ENCODE results near the gene RPL14. TPM values are rescaled to one million over a fixed set of nuclear protein-coding genes. Genes with fewer than 3 reads are reported as not detected.

The RPL14 gene
- 100 to 1,000 TPM; 173 to 573 (median 551) TPM for total RNA-seq
- long read RNA-seq, full-length matches to known transcripts: 198 of 213 reads
- long read RNA-seq, partial matches to known transcripts: 12 of 213 reads
- long read RNA-seq, other reads (novel, unspliced or antisense): 3 of 213 reads

DNA sequence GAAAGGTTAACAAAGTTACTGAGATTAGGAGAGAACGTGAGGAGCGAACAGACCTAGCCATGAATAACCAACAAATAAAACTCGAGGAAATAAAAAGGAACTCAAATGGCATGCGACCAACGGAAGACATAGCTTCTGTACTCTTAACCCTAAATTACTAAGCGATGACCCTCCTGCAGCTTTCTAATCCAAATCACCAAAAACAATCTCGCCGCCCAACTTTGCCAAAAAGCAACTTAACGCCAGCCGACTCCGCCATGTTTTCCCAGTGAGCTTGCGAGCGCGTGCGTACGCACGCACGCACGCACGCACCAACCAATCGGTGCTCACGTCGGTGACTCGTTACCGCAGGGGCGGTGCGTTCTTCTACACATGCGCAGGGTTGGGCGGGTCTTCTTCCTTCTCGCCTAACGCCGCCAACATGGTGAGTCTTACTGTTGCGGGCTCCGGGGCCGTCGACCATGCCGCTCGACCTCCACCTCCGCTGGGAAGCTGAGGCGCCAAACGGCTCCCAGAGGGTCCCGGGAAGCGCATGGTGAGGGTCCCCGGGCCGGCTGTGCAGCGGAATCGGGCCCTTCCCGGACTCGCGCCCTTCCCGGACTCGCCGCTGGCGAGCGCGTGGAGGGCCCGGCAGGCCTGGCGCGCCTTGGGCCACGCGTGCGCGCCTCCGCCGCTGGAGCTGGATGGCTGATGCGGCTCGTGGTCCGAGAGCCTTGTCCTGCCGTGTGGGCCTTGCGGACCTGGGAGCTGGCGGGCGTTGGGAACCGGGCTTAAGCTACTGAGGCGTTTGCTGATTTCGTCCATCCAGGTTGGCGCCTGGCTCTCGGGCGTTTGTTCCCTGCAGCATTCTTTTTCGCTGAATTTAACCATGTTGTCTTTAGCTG is at the start of gene RPL14:
TSS of gene RPL14 (plus strand) at position 400 of the 884 bp plus-strand sequence. CDS start at position 533, 133 bp downstream.
- H3K4me1 ChIP-seq: peaks cover 0 to 25% (median 12%) of the 10 kb centered on the region in 4 donors
- no peaks in the 10 kb centered on the region for H3K9me3 ChIP-seq
- TF ChIP-seq, protein P1, sequence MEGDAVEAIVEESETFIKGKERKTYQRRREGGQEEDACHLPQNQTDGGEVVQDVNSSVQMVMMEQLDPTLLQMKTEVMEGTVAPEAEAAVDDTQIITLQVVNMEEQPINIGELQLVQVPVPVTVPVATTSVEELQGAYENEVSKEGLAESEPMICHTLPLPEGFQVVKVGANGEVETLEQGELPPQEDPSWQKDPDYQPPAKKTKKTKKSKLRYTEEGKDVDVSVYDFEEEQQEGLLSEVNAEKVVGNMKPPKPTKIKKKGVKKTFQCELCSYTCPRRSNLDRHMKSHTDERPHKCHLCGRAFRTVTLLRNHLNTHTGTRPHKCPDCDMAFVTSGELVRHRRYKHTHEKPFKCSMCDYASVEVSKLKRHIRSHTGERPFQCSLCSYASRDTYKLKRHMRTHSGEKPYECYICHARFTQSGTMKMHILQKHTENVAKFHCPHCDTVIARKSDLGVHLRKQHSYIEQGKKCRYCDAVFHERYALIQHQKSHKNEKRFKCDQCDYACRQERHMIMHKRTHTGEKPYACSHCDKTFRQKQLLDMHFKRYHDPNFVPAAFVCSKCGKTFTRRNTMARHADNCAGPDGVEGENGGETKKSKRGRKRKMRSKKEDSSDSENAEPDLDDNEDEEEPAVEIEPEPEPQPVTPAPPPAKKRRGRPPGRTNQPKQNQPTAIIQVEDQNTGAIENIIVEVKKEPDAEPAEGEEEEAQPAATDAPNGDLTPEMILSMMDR (IDR thresholded peaks at IDR 0.05): no peak
- TF ChIP-seq POLR2A (IDR thresholded peaks at IDR 0.05): peak; percentile 94
- H3K27ac ChIP-seq: peak within 1 kb of the TSS; percentile 70 to 87 (median 82)
- 0% methylated on average over 33 of the region's 79 CpGs for WGBS (ENCODE audit: insufficient coverage, low coverage, low lambda C conversion rate, missing lambda C conversion rate)
- peak within 1 kb of the TSS; percentile 95 to 97 (median 97) for H3K4me3 ChIP-seq
- peaks cover 7 to 38% (median 21%) of the 10 kb centered on the region in 4 donors for H3K36me3 ChIP-seq
- ATAC-seq (peak; percentile 82 to 85 (median 83)), DNase-seq (peak; percentile 96 to 98 (median 97))
- H3K27me3 ChIP-seq: no peaks in the 10 kb centered on the region
- intact Hi-C loops (cut with DNase I): no loop called here

DNA sequence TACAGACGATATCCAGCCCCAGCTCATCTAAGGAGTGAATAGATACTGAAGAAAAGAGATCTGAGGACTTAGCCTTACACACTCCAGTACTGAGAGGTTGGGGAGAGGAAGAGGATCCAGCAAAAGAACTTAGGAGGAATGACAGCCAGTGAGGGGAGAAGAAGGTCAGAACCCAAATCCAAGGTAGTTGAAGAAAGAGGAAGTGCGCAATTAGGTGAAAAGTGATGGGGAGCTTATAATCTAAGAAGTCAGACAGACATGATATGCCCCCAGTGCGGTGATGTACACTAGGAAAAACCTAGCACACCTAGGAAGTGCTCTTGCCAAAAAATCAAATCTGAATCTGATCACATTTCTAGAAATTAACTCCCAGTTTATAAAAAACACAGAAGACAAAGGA is 49.5 kb upstream of the RPL14 start:
- Histone ChIP-seq H3K36me3 (no peaks in the 10 kb centered on the region), H3K27me3 (no peaks in the 10 kb centered on the region), H3K9me3 (no peaks in the 10 kb centered on the region), H3K27ac (no peak overlapping the region), H3K4me1 (no peaks in the 10 kb centered on the region), H3K4me3 (no peak overlapping the region)
- DNase-seq (no peak), ATAC-seq (no peak)
- 72% methylated on average over 3 of the region's 3 CpGs for WGBS (ENCODE audit: insufficient coverage, low coverage, low lambda C conversion rate, missing lambda C conversion rate)
- TF ChIP-seq, protein P1 (IDR thresholded peaks at IDR 0.05): no peak
- no peak for TF ChIP-seq POLR2A (IDR thresholded peaks at IDR 0.05)
- intact Hi-C loops (cut with DNase I): no loop called here

DNA sequence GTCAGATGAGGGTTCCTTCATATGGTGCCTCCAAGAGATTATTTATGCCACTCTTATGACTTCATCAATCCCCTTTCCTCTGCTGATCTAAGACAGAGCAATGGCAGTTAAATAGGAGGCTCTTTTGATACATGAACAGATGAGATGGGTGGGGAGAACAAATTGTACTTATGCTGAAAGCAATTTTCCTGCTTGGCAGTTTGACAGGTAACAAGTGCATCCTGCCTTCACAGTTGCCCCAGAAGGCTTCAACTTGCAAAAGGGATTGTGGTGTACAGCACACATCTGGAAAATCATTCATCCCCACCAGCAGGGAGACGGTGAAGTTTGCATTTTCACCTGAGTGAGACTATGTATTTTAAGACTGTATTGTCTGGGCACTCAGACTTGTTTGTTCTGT is 42.9 kb upstream of the RPL14 start:
- Histone ChIP-seq H3K27ac (no peak overlapping the region), H3K36me3 (no peaks in the 10 kb centered on the region), H3K27me3 (no peaks in the 10 kb centered on the region), H3K4me1 (no peaks in the 10 kb centered on the region), H3K4me3 (no peak overlapping the region), H3K9me3 (no peaks in the 10 kb centered on the region)
- intact Hi-C loops (cut with DNase I): no loop called here
- no CpG with 5 or more reads among the region's 1 CpG for WGBS (ENCODE audit: insufficient coverage, low coverage, low lambda C conversion rate, missing lambda C conversion rate)
- no peak for TF ChIP-seq POLR2A (IDR thresholded peaks at IDR 0.05)
- TF ChIP-seq, protein P1 (IDR thresholded peaks at IDR 0.05): no peak
- ATAC-seq (no peak), DNase-seq (no peak)

DNA sequence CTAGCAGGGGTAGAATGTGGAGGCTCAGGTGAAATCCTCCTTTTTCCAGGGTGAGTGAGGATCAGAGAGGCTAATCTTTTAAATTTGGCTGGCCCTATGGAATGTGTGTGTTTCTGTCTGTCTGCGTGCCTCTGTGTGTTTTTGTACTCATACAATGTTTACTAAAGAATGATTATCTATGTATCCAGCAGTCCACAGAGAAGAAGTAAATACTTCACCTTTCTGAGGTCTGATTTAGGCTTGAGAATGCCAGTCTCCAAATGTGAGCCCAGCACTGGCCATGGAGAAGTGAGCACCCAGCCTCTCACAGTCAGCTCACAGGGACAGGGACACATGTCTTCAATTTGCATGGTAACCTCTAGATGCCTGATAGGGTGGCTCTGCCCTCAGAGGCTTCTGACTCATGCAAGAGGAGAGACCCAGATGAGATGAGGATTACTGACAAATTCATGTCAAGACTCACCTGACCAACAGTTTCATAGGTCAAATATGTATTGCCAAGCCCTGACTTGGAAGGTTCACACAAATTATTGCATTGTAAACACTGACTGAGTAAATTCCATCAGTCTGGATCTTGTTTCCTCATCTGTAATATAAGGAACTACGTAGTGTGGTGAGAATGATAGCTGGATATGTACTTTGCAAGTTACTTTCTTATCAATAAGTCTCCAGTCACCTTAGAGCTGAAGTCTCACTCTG is 39.1 kb upstream of the RPL14 start:
- no peak overlapping the region for H3K4me3 ChIP-seq
- TF ChIP-seq POLR2A (IDR thresholded peaks at IDR 0.05): no peak
- TF ChIP-seq, protein P1 (IDR thresholded peaks at IDR 0.05): no peak
- no peaks in the 10 kb centered on the region for H3K9me3 ChIP-seq
- ATAC-seq (no peak), DNase-seq (no peak)
- no peaks in the 10 kb centered on the region for H3K27me3 ChIP-seq
- no peak overlapping the region for H3K27ac ChIP-seq
- 79% methylated on average over 2 of the region's 2 CpGs for WGBS (ENCODE audit: insufficient coverage, low coverage, low lambda C conversion rate, missing lambda C conversion rate)
- no peaks in the 10 kb centered on the region for H3K36me3 ChIP-seq
- intact Hi-C loops (cut with DNase I): no loop called here
- H3K4me1 ChIP-seq: no peaks in the 10 kb centered on the region

All from right lobe of liver (tissue), 6 donors.